Embryonic facial prominence (tissue), 1 donor: Measurements from ENCODE around the gene UBA5.

ENCODE experiments used
- DNase-seq: peaks from one replicate; pipeline ENCODE4 v3.0.0-alpha.2; 2016; ENCODE audit errors: extremely low spot score

UBA5 gene

GRCh38 chr3:132716372-132716771 lies 56.2 kb downstream of the UBA5 start:
- no peak for DNase-seq

- DNase-seq, result no peak
Observed at GRCh38 chr3:132720228-132720627, 60.1 kb downstream of the UBA5 start.

- DNase-seq, result peak; percentile 27
Observed at GRCh38 chr3:132721479-132722164, 61.5 kb downstream of the UBA5 start.

- peak; percentile 95 for DNase-seq
Observed at GRCh38 chr3:132722165-132723023, 62.3 kb downstream of the UBA5 start, which contains the start of gene NPHP3. Gene NPHP3, minus strand, starts transcription at chr3:132722409. Its CDS starts 54 bp downstream, at chr3:132722355.

GRCh38 chr3:132723024-132723950 lies 63.2 kb downstream of the UBA5 start:
- DNase-seq, result peak; percentile 29

GRCh38 chr3:132726341-132726823 lies 66.3 kb downstream of the UBA5 start:
- DNase-seq, result no peak
